Measurements from ENCODE around the gene RAB11FIP4.

The RAB11FIP4 gene

DNA sequence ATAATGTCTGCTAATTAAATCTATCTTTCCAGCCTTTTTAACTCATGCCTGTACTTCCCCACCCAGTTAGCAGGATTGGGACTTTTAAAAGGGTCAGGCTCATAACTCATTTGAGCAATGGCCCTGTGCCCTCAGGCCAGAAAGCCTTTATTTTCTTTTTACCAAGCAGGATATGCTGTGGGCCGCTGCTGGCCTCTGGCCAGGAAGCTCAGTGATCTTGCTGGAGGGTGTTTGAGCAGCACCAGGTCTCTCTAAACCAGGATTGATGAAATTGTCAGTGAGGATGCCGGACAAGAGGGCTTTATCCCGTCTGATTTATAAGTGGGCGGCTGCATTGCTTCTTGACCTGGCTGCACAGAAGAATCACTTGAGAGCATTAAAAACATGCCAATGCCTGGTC lies 187.8 kb downstream of the RAB11FIP4 start:
- DNase-seq: no peak

- DNase-seq: no peak
Observed at GRCh38 chr17:31580316-31580705, 188.8 kb downstream of the RAB11FIP4 start.

DNA sequence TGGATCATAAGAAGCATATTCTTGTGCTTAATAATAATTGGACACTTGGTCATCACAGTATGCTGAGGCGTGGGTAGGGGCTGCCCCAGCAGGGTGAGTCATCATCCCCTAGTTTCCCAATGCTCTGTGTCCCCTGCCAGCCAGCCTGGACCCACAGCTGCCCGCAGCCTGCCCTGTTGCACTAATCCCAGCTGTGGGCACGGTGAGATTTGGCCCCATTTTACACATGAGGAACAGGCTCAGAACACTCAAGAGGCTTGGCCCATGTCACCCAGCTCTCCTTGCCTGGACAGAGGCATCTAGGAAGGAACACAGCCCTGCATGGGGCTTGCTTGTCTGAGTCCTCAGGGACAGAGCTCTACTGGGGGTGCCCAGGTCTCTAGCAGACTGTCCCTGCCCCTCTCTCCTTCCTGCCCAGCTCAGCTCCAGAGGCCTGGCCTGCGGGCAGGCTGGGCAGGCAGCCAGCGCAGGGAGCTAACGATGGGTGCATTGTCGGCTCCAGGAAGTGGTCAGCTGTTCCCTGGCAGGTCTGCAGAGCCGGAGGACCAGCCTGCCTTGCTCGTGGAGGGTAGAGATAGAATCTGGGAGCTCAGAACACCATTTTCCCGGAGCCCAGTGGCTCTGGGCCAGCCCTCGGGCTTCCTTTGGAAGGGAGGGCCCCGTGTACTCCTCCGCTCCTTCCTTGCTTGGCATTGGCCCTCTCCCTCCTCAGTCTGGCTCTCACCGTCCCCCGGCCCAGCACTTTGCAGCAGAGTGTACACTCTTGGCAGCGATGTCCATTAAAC lies 189.4 kb downstream of the RAB11FIP4 start:
- DNase-seq: no peak

- DNase-seq: no peak
Observed at GRCh38 chr17:31581491-31581890, 190.0 kb downstream of the RAB11FIP4 start.

DNA sequence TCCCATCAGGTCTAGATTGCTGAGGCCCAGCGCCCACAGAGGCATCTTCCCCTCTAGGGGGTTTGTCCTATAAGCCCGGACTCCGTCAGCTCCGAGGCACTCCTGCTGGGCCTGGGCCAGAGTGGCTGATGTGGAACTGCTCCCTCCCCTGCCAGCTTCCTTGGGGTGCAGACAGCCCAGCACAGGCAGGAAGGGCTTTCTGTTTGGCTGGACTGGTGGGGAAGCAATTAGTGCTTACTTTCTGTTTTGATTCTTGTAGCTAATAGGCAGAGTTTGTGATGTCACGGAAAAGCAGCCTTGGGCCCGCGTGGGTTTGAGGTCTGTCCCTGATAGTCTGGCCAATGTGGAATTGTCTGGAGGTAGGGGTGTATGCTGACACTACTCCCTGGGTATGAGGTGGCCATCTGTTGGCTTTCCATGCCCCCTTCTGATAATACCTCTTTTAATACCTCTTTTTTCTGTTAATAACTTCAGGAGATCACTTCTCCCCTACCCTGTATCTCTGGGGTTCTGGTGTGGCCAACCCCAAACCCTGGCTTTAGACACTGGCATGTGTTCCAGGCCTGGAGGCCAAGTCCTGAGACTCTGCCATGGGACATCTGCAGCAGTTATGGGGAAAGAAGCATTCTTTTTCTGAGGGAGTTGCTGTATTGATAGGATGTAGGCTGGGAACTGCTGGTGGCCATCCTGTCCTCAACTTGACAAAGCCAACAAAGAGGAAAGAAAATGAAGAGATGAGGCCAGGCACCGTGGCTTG lies 190.9 kb downstream of the RAB11FIP4 start:
- no peak for DNase-seq

DNA sequence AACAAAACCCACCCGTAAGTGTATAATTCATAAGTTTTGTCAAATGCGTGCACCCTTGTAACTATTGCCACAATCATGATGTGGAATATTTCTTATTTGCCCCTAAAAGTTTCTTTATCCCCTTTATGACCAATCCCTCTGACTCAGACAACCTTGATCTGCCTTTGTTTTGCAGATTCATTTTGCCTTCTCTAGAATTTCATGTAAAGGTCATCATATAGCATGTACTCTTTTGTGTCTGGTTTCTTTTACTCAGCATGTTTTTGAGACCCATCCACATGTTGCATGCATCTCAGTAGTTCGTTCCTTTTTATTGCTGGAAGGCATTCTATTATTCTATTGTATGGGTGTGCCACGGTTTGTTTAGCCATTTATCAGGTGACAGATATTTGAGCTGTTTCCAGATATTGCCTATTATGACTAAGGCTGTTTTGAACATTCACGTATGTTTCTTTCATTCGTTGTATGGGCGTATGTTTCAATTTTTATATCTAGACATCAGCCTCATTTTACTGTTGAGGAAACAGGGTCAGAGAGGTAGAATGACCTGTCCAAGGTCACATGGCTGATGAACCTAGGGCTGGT lies 192.4 kb downstream of the RAB11FIP4 start:
- DNase-seq: no peak

DNA sequence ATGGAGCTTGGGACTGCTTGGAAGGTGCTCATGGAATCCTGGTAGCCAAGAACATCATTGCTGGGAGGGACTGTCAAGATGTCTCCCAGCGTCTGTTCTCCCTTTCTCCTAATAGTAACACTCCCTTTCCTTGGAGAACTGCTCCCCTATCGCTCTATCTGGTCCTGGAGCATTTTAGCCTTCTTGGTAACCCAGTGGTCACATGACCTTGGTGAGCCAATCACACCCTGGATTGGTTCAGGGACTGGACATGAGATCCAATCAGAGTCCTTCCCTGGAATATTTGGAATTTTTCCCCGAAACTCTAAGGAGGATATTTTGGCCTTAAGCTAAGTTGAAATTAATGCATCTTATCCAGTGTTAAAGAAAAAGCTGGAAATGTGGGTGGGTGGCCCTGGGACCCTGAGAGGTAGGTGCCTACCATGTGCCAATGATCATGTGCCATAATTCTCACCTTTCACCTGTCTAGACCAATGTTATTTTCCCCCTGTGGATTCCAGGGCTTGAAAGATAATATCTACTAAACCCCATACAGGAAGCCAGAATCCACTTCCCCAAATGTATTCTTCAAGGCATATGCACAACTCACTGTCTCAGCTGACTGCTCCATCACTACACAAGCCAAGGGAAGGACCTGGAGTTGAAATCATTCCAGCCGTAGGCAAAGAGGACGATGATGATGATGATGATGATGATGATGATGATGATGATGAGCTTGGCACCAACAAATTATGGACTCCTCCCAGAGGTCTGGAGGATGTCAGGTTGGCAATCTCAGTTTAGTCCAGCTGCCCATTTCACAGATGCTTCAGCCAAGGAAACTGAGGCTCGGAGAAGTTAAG lies 193.2 kb downstream of the RAB11FIP4 start:
- no peak for DNase-seq

- DNase-seq: no peak
Observed at GRCh38 chr17:31585280-31585630, 193.8 kb downstream of the RAB11FIP4 start.

DNA sequence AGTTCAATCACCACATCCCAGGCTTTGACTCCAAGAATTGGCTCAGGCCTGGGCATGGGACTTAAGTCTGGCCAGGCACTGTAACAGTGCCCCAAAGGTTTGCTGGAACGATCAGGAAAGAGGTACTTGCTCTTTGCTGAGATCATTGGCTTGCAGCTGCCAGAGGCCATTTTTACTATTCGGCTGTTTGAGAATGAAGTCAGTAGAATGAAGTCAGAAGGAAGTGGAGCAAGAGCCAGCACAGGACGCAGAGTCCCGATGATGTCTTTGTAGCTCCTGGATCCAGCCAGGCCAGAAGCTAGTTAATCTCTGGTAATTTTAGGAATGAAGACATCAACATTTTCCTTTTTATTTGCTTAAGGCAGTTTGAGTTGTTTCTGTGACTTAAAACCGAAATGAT lies 195.5 kb downstream of the RAB11FIP4 start:
- no peak for DNase-seq

DNA sequence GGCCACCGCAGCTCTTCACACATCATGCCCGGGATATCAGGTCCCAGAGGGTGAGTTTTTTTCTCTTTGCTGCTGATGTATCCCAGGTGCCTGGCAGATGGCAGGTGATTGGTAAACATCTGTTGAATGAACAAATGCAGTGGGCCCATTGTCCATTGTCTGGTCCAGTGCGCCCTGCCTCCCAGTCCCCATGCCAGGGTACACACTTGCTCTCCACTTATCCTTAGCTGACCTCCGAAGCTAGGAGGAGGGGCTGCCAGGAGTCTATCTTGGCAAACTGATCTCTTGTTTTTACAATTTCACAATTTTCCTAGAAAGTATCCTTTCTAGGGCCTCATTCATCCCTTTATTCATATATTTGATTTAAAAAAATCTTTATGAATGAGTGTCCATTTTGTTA lies 196.0 kb downstream of the RAB11FIP4 start:
- no peak for DNase-seq

Measured in 8988T (cell line).